ENCODE data around the gene RELN.

The RELN gene

GRCh38 chr7:103990991-103991390 is 1.5 kb upstream of the RELN start:
- no peak for DNase-seq (ENCODE audit: low spot score)

DNA sequence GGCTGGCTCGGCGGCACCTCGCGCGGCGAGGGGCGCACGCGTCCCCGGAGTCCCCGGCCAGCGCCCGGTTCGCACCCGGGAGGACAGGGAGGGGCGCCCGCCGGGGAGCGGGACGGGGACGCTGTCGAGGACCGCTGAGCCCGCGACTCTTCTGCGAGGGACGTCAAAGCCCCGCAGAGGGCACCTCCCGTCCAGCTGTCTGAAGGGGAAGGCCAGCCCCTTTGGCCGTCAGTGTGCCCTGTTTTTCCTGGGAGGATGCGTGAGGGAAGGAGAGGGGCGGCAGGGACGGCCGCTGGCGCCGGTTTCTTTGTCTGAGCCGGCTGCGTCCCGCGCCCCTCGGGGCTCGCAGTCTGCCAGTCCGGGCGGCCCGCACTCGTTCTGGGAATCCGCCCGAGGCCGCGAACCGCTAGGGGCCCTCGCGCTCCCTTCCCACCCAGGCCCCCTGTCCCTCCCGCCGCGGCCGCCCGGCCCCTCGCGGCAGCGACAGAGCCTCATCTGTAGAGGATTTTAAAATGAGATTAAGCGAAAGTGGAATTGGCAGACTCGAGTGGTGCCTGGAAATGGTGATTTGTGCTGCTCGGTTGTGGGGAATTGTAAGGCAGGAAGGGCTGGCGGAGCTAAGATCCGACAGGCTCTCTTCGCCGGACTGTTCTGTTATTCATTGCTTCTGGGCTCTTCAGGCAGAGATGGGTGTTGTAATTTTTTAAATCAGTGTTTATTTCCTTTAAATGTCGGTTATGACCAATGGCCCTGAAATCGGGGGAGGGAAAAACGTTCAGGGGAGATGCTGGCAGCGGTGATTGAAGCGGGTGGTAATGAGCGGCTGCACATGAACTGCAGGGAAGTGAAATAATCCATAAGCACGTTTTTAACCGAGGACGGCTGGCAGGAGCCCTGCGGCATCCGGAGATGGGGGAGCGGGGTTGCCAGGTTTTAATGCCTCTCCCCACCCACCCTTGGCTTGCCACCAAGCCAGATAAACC is 618 bp upstream of the RELN start:
- no peak for DNase-seq (ENCODE audit: low spot score)

DNA sequence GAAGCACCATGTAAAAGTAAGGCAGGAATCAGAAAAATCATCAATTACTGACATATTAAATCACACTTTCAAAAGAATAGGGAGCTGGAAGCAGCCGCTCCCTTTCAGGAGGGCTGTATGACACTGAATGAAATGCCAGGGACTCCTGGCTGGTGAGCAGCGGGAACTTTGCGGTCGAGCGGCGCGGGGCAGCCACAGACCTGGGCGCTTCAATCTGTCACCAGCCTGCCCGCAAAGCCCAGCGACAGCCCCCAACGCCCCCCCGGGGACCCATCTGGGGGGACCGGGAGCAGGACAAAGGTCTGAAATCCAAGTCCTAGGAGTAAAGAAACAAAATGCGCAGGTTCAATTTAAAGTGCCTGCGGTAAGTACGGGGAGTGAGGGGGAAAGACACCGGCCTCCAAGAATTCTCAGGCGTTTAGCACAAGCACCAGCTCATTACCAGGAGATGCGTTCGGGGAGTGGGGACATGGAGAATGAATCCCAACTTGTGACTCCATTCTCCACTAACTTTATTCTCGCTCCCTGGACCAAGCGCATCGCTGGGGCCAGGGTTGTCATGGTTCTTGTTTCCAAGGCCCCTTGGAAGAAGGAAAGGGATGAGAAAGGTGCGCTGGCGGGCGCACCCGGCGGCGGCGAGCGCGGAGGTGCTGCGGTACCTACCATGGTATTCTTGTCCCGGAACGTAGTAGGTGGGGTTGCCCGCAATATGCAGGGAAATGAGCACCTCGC is 824 bp downstream of the RELN start:
- no peak for DNase-seq (ENCODE audit: low spot score)

GRCh38 chr7:103987451-103987850 is 2.0 kb downstream of the RELN start:
- DNase-seq (ENCODE audit: low spot score), result no peak

GRCh38 chr7:103985565-103986126 is 3.8 kb downstream of the RELN start:
- DNase-seq (ENCODE audit: low spot score), result no peak

DNA sequence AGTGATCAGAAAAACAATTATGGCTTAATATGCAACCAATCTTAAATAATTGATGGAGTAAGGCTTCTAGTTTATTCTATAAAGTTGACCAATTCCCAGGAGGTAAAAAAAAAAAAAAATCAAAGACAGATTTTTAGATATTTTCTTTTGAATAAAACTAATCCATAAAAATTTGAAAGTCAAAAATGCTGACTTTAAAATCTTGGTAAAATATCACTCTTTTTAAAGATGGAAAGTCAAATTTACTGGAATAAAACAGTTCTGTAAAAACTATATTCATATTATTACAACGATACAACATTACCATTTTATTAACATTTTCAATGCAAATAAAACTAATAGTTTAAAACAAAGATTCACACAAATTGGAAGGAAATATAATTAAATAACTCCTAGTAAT is 5.4 kb downstream of the RELN start:
- no peak for DNase-seq (ENCODE audit: low spot score)

GRCh38 chr7:103983201-103983977 is 6.1 kb downstream of the RELN start:
- no peak for DNase-seq (ENCODE audit: low spot score)

DNA sequence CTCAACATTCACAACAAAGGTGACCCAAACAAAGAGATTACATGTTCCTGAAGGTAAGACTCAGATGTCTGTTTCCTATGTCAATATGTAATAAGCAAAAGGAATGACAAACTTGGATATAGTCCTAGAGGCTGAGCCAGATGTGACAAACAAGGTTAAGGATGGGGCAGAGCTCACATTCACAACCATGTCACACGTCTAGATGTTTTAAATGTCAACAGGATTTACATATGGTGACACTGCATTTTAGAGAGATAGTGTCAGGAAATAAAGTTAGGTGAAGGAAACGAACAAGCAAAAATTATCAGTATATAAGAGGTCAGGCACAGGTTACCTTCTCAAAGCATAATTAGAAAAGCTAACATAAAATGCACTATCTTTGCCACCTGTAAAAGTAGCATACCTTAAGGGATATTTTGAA is 8.4 kb downstream of the RELN start:
- no peak for DNase-seq (ENCODE audit: low spot score)

- no peak for DNase-seq (ENCODE audit: low spot score)
Measured at GRCh38 chr7:103972779-103973434, 16.6 kb downstream of the RELN start.

GRCh38 chr7:103967401-103967800 is 22.1 kb downstream of the RELN start:
- no peak for DNase-seq (ENCODE audit: low spot score)

DNA sequence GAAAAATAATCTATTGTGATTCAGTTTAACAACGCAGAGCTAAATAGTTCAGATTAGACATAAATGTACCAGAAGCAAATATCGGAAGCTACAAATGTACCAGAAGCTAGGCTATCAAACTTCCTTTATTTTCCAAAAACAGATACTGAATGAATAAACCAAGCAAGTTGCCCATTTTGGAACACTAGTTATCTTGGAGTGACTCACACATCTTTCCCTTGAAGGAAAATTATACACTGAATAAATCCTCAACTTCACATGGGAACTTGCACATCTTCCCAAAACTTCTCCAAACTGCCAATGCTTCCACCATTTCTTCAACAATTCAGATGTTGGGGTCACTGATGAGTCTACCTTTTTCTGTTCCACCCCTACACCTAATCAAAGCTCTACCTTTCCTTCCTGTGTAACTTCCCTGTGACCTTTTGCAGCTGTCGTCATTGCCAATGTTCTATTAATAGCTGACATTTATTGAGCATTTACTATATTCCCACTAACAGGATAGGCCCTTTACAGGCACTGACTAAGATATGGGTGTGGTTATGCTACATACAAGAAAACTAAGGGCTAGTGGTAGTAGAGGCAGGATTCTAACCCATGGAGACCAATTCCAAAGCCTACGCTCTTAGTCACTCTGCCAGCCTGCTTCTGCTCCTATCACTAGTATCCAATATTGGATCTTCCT is 22.7 kb downstream of the RELN start:
- no peak for DNase-seq (ENCODE audit: low spot score)

- no peak for DNase-seq (ENCODE audit: low spot score)
Measured at GRCh38 chr7:103964269-103964668, 25.2 kb downstream of the RELN start.

GRCh38 chr7:103962070-103962469 is 27.4 kb downstream of the RELN start:
- DNase-seq (ENCODE audit: low spot score), result no peak

GRCh38 chr7:103958284-103958818 is 31.1 kb downstream of the RELN start:
- no peak for DNase-seq (ENCODE audit: low spot score)

DNA sequence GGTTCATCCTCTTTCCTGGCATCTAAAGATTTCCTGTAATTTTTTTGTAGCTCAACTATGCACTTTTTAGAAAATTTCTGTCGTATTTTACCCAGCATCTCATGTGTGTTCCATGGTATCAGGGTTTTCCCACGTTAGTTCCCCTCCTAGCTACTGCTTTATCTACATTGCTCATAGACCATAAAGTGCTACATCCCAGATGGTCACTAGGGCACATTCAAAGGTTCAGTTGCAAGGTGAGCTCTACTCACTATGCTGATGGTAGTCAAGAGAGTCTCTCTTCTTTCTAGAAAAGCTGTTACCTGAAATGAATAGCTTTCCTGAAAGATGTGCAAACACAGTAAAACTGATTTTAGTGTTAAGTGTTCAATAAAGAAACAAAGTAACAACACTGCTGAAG is 33.5 kb downstream of the RELN start:
- DNase-seq (ENCODE audit: low spot score), result no peak

DNA sequence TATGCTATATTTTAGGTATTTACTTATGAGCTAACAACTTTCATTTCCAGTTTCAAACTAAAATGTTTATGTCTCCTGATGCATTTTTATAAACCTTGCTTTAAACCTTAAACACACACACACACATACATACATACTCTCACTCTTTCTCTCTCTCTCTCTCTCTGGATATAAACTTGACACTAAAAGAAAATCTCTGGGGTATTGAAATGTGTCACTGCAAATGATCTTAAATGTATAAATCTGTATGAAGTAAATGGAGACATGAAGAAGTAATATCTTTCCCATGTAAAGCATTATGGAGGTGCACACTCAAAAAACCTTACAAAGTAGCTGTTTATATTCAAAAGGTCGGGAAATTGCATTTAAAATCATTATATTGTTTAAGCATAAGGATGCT is 37.0 kb downstream of the RELN start:
- no peak for DNase-seq (ENCODE audit: low spot score)

GRCh38 chr7:103951311-103951710 is 38.1 kb downstream of the RELN start:
- no peak for DNase-seq (ENCODE audit: low spot score)

- DNase-seq (ENCODE audit: low spot score), result no peak
Measured at GRCh38 chr7:103949374-103949773, 40.1 kb downstream of the RELN start.

GRCh38 chr7:103947026-103947655 is 42.3 kb downstream of the RELN start:
- no peak for DNase-seq (ENCODE audit: low spot score)

- DNase-seq (ENCODE audit: low spot score), result no peak
Measured at GRCh38 chr7:103944230-103944900, 45.1 kb downstream of the RELN start.

Measured in Ammon's horn (tissue), 1 donor.